H1 (cell line): ENCODE data around the gene FAM174A.

Experiments used
- EP300 ChIP-seq, 2 experiments: IDR thresholded peaks; 1 replicate in 1 of 2; 2 replicates in 1 of 2; pipeline ENCODE4 v1.6.1; 2011 to 2012; ENCODE audit warnings: low read depth in 2 of 2, low read length in 2 of 2, mild to moderate bottlenecking in 2 of 2, borderline replicate concordance in 1 of 2, inconsistent platforms in 1 of 2, moderate library complexity in 1 of 2
- EZH2 ChIP-seq: fragments of 200-600 bp; sonication (generic); IDR thresholded peaks from 2 replicates; pipeline ENCODE4 v1.7.1; 2012; ENCODE audit warnings: low read depth, mild to moderate bottlenecking, moderate library complexity, low read length, inconsistent platforms; ENCODE audit not compliant: severe bottlenecking
- HDAC6 ChIP-seq: IDR thresholded peaks from one replicate; pipeline ENCODE4 v1.7.1; 2012; ENCODE audit warnings: low read depth, mild to moderate bottlenecking, inconsistent platforms, low read length, moderate library complexity
- POLR2A ChIP-seq, 2 experiments: IDR thresholded peaks; 1 replicate in 1 of 2; 2 replicates in 1 of 2; pipeline ENCODE4 v1.6.1; 2011; ENCODE audit warnings: low read depth in 2 of 2, low read length in 2 of 2, mild to moderate bottlenecking in 2 of 2; ENCODE audit errors: control extremely low read depth in 1 of 2
- POLR2AphosphoS5 ChIP-seq: IDR thresholded peaks from 2 replicates; pipeline ENCODE4 v1.6.1; 2011; ENCODE audit warnings: low read depth, low read length
- RXRA ChIP-seq: IDR thresholded peaks from 2 replicates; pipeline ENCODE4 v1.6.1; 2011; ENCODE audit warnings: low read depth, mild to moderate bottlenecking, low read length, moderate library complexity; ENCODE audit not compliant: insufficient read depth
- SIRT6 ChIP-seq: IDR thresholded peaks from one replicate; pipeline ENCODE4 v1.7.1; 2012; ENCODE audit warnings: low read length, inconsistent platforms
- SP2 ChIP-seq: IDR thresholded peaks from 2 replicates; pipeline ENCODE4 v1.6.1; 2012; ENCODE audit warnings: mild to moderate bottlenecking, low read length, inconsistent platforms
- TF ChIP-seq, protein P1 (sequence below), 3 experiments: IDR thresholded peaks; 1 replicate in 2 of 3; 2 replicates in 1 of 3; pipeline versions ENCODE4 v1.5.1 to v1.6.1; 2011; ENCODE audit warnings: low read length in 3 of 3, mild to moderate bottlenecking in 3 of 3, inconsistent platforms in 2 of 3, low read depth in 1 of 3, moderate library complexity in 1 of 3; ENCODE audit not compliant: insufficient read depth in 1 of 3; ENCODE audit errors: control extremely low read depth in 1 of 3
- TF ChIP-seq, protein P2 (sequence below): IDR thresholded peaks from 2 replicates; pipeline ENCODE4 v1.6.1; 2012; ENCODE audit warnings: inconsistent platforms
- TF ChIP-seq, protein P3 (sequence below): IDR thresholded peaks from 2 replicates; pipeline ENCODE4 v1.6.1; 2012; ENCODE audit warnings: low read length, inconsistent platforms

DNA sequence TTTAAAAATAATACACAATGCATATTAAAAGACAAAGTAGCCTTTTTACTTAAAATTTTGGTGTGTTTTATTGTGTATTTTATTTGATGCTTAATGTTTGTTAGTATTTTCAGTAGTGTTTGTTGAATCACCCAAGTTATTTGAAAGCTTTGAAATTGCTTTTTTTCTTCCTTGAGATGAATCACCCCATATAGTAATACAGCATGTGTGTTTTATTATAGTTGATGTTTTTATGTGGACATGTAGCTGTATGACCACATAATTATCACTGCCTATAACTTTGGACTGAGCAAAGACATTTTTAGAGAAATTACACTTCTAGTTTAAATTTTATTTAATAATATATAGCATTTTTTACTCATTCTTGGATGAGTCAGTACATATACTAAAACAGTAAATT is 18.0 kb downstream of the FAM174A start:
- TF ChIP-seq, protein P1, sequence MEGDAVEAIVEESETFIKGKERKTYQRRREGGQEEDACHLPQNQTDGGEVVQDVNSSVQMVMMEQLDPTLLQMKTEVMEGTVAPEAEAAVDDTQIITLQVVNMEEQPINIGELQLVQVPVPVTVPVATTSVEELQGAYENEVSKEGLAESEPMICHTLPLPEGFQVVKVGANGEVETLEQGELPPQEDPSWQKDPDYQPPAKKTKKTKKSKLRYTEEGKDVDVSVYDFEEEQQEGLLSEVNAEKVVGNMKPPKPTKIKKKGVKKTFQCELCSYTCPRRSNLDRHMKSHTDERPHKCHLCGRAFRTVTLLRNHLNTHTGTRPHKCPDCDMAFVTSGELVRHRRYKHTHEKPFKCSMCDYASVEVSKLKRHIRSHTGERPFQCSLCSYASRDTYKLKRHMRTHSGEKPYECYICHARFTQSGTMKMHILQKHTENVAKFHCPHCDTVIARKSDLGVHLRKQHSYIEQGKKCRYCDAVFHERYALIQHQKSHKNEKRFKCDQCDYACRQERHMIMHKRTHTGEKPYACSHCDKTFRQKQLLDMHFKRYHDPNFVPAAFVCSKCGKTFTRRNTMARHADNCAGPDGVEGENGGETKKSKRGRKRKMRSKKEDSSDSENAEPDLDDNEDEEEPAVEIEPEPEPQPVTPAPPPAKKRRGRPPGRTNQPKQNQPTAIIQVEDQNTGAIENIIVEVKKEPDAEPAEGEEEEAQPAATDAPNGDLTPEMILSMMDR (IDR thresholded peaks at IDR 0.05; ENCODE audit: control extremely low read depth in 1 of 3, insufficient read depth in 1 of 3, low read depth in 1 of 3, low read length in 3 of 3), result no peak
- TF ChIP-seq EZH2 (no peak), SIRT6 (no peak), RXRA (no peak), EP300 (IDR thresholded peaks at IDR 0.05; ENCODE audit: borderline replicate concordance in 1 of 2, low read depth in 2 of 2, low read length in 2 of 2) (no peak), POLR2AphosphoS5 (no peak), POLR2A (IDR thresholded peaks at IDR 0.05; ENCODE audit: control extremely low read depth in 1 of 2, low read depth in 2 of 2, low read length in 2 of 2) (no peak), SP2 (no peak), HDAC6 (no peak)
- TF ChIP-seq, protein P2, sequence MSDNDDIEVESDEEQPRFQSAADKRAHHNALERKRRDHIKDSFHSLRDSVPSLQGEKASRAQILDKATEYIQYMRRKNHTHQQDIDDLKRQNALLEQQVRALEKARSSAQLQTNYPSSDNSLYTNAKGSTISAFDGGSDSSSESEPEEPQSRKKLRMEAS, result no peak
- TF ChIP-seq, protein P3, sequence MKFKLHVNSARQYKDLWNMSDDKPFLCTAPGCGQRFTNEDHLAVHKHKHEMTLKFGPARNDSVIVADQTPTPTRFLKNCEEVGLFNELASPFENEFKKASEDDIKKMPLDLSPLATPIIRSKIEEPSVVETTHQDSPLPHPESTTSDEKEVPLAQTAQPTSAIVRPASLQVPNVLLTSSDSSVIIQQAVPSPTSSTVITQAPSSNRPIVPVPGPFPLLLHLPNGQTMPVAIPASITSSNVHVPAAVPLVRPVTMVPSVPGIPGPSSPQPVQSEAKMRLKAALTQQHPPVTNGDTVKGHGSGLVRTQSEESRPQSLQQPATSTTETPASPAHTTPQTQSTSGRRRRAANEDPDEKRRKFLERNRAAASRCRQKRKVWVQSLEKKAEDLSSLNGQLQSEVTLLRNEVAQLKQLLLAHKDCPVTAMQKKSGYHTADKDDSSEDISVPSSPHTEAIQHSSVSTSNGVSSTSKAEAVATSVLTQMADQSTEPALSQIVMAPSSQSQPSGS, result no peak
